Measurements from ENCODE around the gene DHRS3.

DHRS3 gene

GRCh38 chr1:12637693-12638092 is 19.7 kb upstream of the DHRS3 start:
- no peak for DNase-seq

- DNase-seq, result no peak
These were observed 18.3 kb upstream of the DHRS3 start for GRCh38 chr1:12636098-12636950.

GRCh38 chr1:12634696-12635202 is 16.7 kb upstream of the DHRS3 start:
- no peak for DNase-seq

GRCh38 chr1:12634156-12634555 is 16.1 kb upstream of the DHRS3 start:
- no peak for DNase-seq

- no peak for DNase-seq
These were observed 13.6 kb upstream of the DHRS3 start for GRCh38 chr1:12631571-12631970.

- no peak for DNase-seq
These were observed 13.0 kb upstream of the DHRS3 start for GRCh38 chr1:12630946-12631530.

GRCh38 chr1:12629985-12630760 is 12.2 kb upstream of the DHRS3 start:
- no peak for DNase-seq

- DNase-seq, result no peak
These were observed 11.5 kb upstream of the DHRS3 start for GRCh38 chr1:12629511-12629956.

- DNase-seq, result no peak
These were observed 9.3 kb upstream of the DHRS3 start for GRCh38 chr1:12627296-12627695.

- no peak for DNase-seq
These were observed 8.9 kb upstream of the DHRS3 start for GRCh38 chr1:12626888-12627287.

- DNase-seq, result no peak
These were observed 7.3 kb upstream of the DHRS3 start for GRCh38 chr1:12625276-12625675.

- no peak for DNase-seq
These were observed 4.5 kb upstream of the DHRS3 start for GRCh38 chr1:12622506-12622905.

- DNase-seq, result no peak
These were observed 3.6 kb upstream of the DHRS3 start for GRCh38 chr1:12621346-12622335.

- DNase-seq, result no peak
These were observed 2.9 kb upstream of the DHRS3 start for GRCh38 chr1:12620931-12621330.

- DNase-seq, result no peak
These were observed 2.5 kb upstream of the DHRS3 start for GRCh38 chr1:12620488-12620865.

- no peak for DNase-seq
These were observed 1.9 kb upstream of the DHRS3 start for GRCh38 chr1:12619792-12620487.

- DNase-seq, result no peak
These were observed 1.2 kb upstream of the DHRS3 start for GRCh38 chr1:12618965-12619791.

- no peak for DNase-seq
These were observed 603 bp upstream of the DHRS3 start for GRCh38 chr1:12618661-12618964.

- DNase-seq, result no peak
These were observed 504 bp downstream of the DHRS3 start for GRCh38 chr1:12617511-12617900.

GRCh38 chr1:12616709-12617373 is 1.2 kb downstream of the DHRS3 start:
- no peak for DNase-seq
